Keratinocyte (primary cell): Measurements from ENCODE around the gene OR4L1. TPM values are rescaled to one million over a fixed set of nuclear protein-coding genes. Genes with fewer than 3 reads are reported as not detected.

Experiments
- DNase-seq: peaks from one replicate; pipeline ENCODE4 v3.0.0-alpha.2; 2011; ENCODE audit warnings: low read depth, missing footprints, low spot score
- FAIRE-seq: peaks from 2 replicates; lab custom pipeline; 2011; peaks lifted over from hg19 to GRCh38; lab: Jason Lieb, UNC
- H2AFZ ChIP-seq: 2 replicates; pipeline ENCODE4 v1.6.0; 2012; ENCODE audit warnings: low read length, control low read depth, inconsistent platforms; ENCODE audit not compliant: control insufficient read depth
- H3K27ac ChIP-seq: 2 replicates; pipeline ENCODE4 v1.5.1; 2011; ENCODE audit warnings: low read length; ENCODE audit not compliant: control insufficient read depth, insufficient read depth
- H3K27me3 ChIP-seq: 3 replicates; pipeline ENCODE4 v1.6.0; 2011; ENCODE audit warnings: low read length; ENCODE audit not compliant: control insufficient read depth, insufficient read depth; ENCODE audit errors: extremely low read depth
- H3K36me3 ChIP-seq, 2 experiments: 2 replicates in 1 of 2; 3 replicates in 1 of 2; pipeline ENCODE4 v1.5.1; 2011; ENCODE audit warnings: low read length in 2 of 2, mild to moderate bottlenecking in 1 of 2; ENCODE audit not compliant: control insufficient read depth in 2 of 2, insufficient read depth in 2 of 2; ENCODE audit errors: extremely low read depth in 1 of 2
- H3K4me1 ChIP-seq: 3 replicates; pipeline ENCODE4 v1.5.1; 2011; ENCODE audit warnings: low read length; ENCODE audit not compliant: control insufficient read depth, insufficient read depth; ENCODE audit errors: extremely low read depth
- H3K4me2 ChIP-seq: 3 replicates; pipeline ENCODE4 v1.6.0; 2011; ENCODE audit warnings: low read depth, low read length; ENCODE audit not compliant: control insufficient read depth, insufficient read depth; ENCODE audit errors: extremely low read depth
- H3K4me3 ChIP-seq, 3 experiments: fragments of 200-600 bp in 1 of 3; sonication (generic) in 1 of 3; 2 replicates in 2 of 3; 3 replicates in 1 of 3; pipeline ENCODE4 v1.5.1; 2011 to 2016; ENCODE audit warnings: low read length in 3 of 3, mild to moderate bottlenecking in 3 of 3, control low read depth in 2 of 3, inconsistent platforms in 1 of 3, low read depth in 1 of 3, mixed read lengths in 1 of 3, mixed run types in 1 of 3, moderate library complexity in 1 of 3; ENCODE audit not compliant: control insufficient read depth in 2 of 3, insufficient read depth in 2 of 3; ENCODE audit errors: extremely low read depth in 1 of 3
- H3K79me2 ChIP-seq: 2 replicates; pipeline ENCODE4 v1.6.0; 2012; ENCODE audit warnings: low read length; ENCODE audit not compliant: control insufficient read depth, insufficient read depth
- H3K9ac ChIP-seq: 3 replicates; pipeline ENCODE4 v1.6.0; 2011; ENCODE audit warnings: low read length; ENCODE audit not compliant: control insufficient read depth, insufficient read depth; ENCODE audit errors: extremely low read depth
- H3K9me1 ChIP-seq: 3 replicates; pipeline ENCODE4 v1.6.0; 2011; ENCODE audit warnings: low read length; ENCODE audit not compliant: control insufficient read depth, insufficient read depth; ENCODE audit errors: extremely low read depth
- H3K9me3 ChIP-seq: 2 replicates; pipeline ENCODE4 v1.5.1; 2012; ENCODE audit warnings: low read depth, low read length; ENCODE audit not compliant: control insufficient read depth
- H4K20me1 ChIP-seq: 3 replicates; pipeline ENCODE4 v1.6.0; 2011; ENCODE audit warnings: low read length; ENCODE audit not compliant: control insufficient read depth, insufficient read depth; ENCODE audit errors: extremely low read depth
- CTCF ChIP-seq, 3 experiments: IDR thresholded peaks in 1 of 3; conservative IDR thresholded peaks in 1 of 3; optimal IDR thresholded peaks in 1 of 3; 2 replicates in 2 of 3; 3 replicates in 1 of 3; pipeline versions ENCODE3 to v1.5.1; 2011; ENCODE audit warnings: low read length in 3 of 3, mild to moderate bottlenecking in 3 of 3, moderate library complexity in 2 of 3, control low read depth in 1 of 3, inconsistent platforms in 1 of 3; ENCODE audit not compliant: insufficient read depth in 2 of 3; ENCODE audit errors: extremely low read depth in 1 of 3
- EZH2 ChIP-seq: IDR thresholded peaks from one replicate; pipeline ENCODE4 v1.6.1; 2012; ENCODE audit warnings: inconsistent platforms, mild to moderate bottlenecking, low read length, moderate library complexity
- dilution Hi-C: fragments of 300-500 bp; cut with MboI; formaldehyde crosslinking; loops from one replicate; pipeline ENCODE4 v1.7.0; 2020; ENCODE audit warnings: low sequenced_read_pairs; ENCODE audit not compliant: extremely low pct_ligation_motif_present
- polyA plus RNA-seq, 5 experiments: library from polyadenylated mRNA; depleted of rRNA in 3 of 5; stranded (reverse) in 3 of 5; stranded (forward) in 1 of 5; unstranded in 1 of 5; fragments of >200 nt; gene quantifications; 1 replicate in 1 of 5; 2 replicates in 3 of 5; 3 replicates in 1 of 5; pipeline versions ENCODE4 v1.2.1 to v1.2.3, GENCODE V29; 2011 to 2012; ENCODE audit warnings: missing spikeins in 2 of 5, low read depth in 1 of 5, low replicate concordance in 1 of 5
- small RNA-seq, 3 experiments: library from RNA; depleted of rRNA; stranded (forward); fragments of <200 nt; gene quantifications; one replicate each; pipeline ENCODE3, GENCODE V24; 2012; ENCODE audit warnings: low read depth in 3 of 3, low replicate concordance in 1 of 3; ENCODE audit not compliant: insufficient read length in 3 of 3

OR4L1 gene
- polyA plus RNA-seq, 1 donor (not counting 4 experiments of a cell fraction or from before 2014, with no cell fraction given) = not detected

DNA sequence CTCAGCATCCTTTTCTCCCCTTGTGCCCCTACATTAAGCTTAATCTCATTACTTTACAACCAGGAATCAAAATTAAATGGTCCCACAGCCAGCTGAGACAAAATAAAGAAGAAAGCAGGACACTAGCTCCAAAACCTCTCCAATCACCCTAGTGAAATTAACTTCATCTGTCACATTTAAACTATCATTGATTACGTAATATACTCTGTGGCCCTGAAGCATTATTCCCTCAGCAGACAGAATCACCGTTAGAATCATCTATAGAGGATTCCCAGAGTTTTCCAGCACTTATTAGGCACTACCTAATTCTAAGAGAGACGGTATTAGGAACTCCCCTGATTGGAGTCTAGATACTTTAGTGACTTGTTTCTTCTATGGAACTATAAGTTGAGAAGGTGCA, 50.6 kb downstream of the OR4L1 start, which contains the start of gene OR4K17:
Gene OR4K17 (plus strand): TSS at position 302 of the 400 bp plus-strand sequence. CDS start 6,761 bp downstream, outside the sequence.
- H3K27ac ChIP-seq = no peak within 1 kb of the TSS
- TF ChIP-seq EZH2 (no peak), CTCF (optimal IDR thresholded peaks at IDR 0.05 in 1 of 3, IDR thresholded peaks at IDR 0.05 in 1 of 3, conservative IDR thresholded peaks at IDR 0.05 in 1 of 3; ENCODE audit: extremely low read depth in 1 of 3, insufficient read depth in 2 of 3, low read length in 3 of 3) (no peak)
- H3K4me2 ChIP-seq = no peak within 1 kb of the TSS
- H4K20me1 ChIP-seq = no peaks in the 10 kb centered on the region
- H3K36me3 ChIP-seq = no peaks in the 10 kb centered on the region
- no peak within 1 kb of the TSS for H2AFZ ChIP-seq
- DNase-seq = no peak
- no peaks in the 10 kb centered on the region for H3K4me1 ChIP-seq
- no peaks in the 10 kb centered on the region for H3K9me3 ChIP-seq
- no peaks in the 10 kb centered on the region for H3K9me1 ChIP-seq
- H3K27me3 ChIP-seq = no peaks in the 10 kb centered on the region
- dilution Hi-C loops = no loop called here
- no peak within 1 kb of the TSS for H3K9ac ChIP-seq
- H3K4me3 ChIP-seq = no peak within 1 kb of the TSS
- no peaks in the 10 kb centered on the region for H3K79me2 ChIP-seq
- no peak for FAIRE-seq

Small RNA genes within 50 kb of the gene (small RNA-seq; reads per million reads assigned to genes)
- 0 reads per million in 3 experiments for gene RNA5SP380

Other genes starting within 250 kb of the OR4L1 start
- not detected in 3 replicates for gene OR4K2, start 184.9 kb upstream of the OR4L1 start, polyA plus RNA-seq
- gene OR4K5, start 139.4 kb upstream of the OR4L1 start, polyA plus RNA-seq = not detected in 3 replicates
- gene OR4K1, start 129.1 kb upstream of the OR4L1 start, polyA plus RNA-seq = not detected in 3 replicates
- not detected in 3 replicates for gene OR4K15, start 84.5 kb upstream of the OR4L1 start, polyA plus RNA-seq
- gene OR4Q2, start 57.9 kb upstream of the OR4L1 start, polyA plus RNA-seq = not detected in 3 replicates
- not detected in 3 replicates for gene OR4K14, start 40.7 kb upstream of the OR4L1 start, polyA plus RNA-seq
- not detected in 3 replicates for gene OR4K13, start 24.0 kb upstream of the OR4L1 start, polyA plus RNA-seq
- not detected in 3 replicates for gene OR4K17, start 50.7 kb downstream of the OR4L1 start, polyA plus RNA-seq
- gene OR4N5, start 78.8 kb downstream of the OR4L1 start, polyA plus RNA-seq = not detected in 3 replicates
- gene OR11G2, start 130.9 kb downstream of the OR4L1 start, polyA plus RNA-seq = not detected in 3 replicates
- gene OR11H6, start 163.7 kb downstream of the OR4L1 start, polyA plus RNA-seq = not detected in 3 replicates
- gene OR11H7, start 168.9 kb downstream of the OR4L1 start, polyA plus RNA-seq = not detected in 3 replicates
- not detected in 3 replicates for gene OR11H4, start 179.2 kb downstream of the OR4L1 start, polyA plus RNA-seq
- gene TTC5, start 245.9 kb downstream of the OR4L1 start, polyA plus RNA-seq = 13.7 to 19.2 TPM (median 13.9 TPM) in 3 replicates